HG03342 (cell line): ENCODE data around the gene GPR55.
"Not testable (repeated sequence)": the region's sequence is repeated elsewhere in the genome, so short reads cannot be mapped to it uniquely, and the experiment has no call there.

Experiments used
- ATAC-seq: cut with Tn5 transposase; IDR thresholded peaks from one replicate; pipeline ENCODE4 v1.9.1; 2021; ENCODE audit warnings: mild to moderate bottlenecking, moderate library complexity; ENCODE audit not compliant: unreplicated experiment

The GPR55 gene

GRCh38 chr2:230924470-230925341 is at the start of gene GPR55:
Gene GPR55, minus strand, starts transcription at chr2:230925242. Its CDS starts 14,280 bp downstream, at chr2:230910962.
- peak; percentile 44 for ATAC-seq

DNA sequence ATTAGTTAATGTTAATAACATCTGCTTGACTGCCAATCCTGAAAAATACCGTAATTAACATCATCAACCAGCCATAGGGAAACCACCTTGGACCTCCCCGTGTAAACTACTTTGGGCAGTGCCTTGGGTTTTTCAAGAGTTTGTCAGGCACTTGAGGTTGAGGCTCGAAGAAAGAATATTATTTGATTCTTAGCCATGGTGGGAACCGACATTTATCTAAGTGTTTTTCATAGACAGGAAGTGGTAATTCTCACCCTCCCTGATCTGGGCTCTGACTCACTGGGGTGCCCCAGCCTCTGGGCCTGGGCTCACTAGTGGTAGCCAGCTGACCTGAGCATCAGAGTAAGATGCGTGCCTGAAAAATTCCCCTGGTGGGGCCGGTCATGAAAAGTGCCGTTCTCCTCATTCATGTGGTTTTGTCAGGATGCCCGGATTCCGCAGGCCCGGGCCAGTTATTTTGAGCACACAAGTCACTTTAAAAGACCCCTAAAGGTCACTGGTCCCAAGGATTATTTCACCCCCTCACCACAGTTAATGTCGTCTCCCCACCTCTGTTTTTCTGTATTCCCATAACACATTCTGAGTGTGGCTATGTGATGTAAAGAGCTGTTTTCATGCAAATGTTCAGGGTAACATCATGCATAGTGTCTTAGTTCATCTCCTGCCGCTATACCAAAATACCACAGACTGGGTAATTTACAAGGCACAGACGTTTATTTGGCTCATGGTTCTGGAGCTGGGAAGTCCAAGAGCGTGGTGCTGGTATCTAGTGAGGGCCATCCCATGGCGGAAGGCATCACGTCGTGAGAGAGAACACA is 49.3 kb upstream of the GPR55 start:
- ATAC-seq: peak; percentile 79

GRCh38 chr2:230972046-230972445 is 47.0 kb upstream of the GPR55 start:
- ATAC-seq: no peak

DNA sequence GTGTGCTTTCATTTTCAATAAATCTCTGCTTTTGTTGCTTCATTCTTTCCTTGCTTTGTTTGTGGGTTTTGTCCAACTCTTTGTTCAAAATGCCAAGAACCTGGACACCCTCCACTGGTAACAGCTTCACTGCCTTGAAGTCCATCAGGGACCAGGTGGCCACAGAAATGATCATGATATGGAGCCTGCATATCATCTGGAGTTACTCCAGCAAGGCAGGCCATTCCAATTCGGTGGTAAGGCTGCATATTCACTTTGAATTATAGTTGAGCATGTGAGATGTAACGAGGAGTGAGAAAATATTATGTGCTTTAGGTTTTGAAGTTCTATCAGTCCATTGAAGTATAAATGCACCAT is 44.6 kb upstream of the GPR55 start:
- no peak for ATAC-seq

DNA sequence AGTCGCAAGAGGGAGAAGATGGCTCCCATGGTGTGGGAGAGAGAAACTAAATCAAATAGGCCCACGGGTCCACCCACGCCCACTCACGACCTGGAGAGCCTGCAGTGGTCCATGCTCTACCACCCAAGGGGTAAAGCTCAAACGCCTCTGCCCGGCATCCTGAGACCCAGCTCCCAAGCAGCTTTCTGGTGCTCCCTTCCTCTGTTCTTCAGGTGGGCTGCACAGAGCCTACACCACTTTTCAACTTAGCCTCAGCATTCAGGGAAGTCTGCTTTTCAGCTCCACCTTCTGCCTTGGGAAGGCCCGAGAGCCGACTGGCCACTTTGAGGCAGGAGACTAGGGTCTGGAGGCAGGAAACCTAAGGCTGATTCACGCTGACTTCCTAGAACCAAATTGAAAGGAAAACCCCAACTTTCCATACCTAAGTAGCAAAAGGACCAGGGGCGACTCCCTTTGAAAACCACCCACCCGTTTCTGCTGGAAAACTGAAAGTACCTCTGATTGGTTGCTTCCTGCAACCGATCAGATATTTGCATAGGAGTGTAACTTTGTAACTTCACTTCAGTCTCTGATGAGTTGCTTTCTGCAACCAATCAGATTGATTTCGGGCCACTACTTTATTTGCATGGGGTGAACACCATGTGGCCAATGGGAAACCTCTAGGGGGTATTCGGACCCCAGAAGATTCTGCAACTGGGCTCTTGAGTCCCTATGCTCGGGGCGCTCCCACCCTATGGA is 44.0 kb upstream of the GPR55 start:
- no peak for ATAC-seq

- ATAC-seq: not testable (repeated sequence)
These were observed 43.3 kb upstream of the GPR55 start for GRCh38 chr2:230968314-230968713.

GRCh38 chr2:230967113-230967512 is 42.1 kb upstream of the GPR55 start:
- no peak for ATAC-seq

DNA sequence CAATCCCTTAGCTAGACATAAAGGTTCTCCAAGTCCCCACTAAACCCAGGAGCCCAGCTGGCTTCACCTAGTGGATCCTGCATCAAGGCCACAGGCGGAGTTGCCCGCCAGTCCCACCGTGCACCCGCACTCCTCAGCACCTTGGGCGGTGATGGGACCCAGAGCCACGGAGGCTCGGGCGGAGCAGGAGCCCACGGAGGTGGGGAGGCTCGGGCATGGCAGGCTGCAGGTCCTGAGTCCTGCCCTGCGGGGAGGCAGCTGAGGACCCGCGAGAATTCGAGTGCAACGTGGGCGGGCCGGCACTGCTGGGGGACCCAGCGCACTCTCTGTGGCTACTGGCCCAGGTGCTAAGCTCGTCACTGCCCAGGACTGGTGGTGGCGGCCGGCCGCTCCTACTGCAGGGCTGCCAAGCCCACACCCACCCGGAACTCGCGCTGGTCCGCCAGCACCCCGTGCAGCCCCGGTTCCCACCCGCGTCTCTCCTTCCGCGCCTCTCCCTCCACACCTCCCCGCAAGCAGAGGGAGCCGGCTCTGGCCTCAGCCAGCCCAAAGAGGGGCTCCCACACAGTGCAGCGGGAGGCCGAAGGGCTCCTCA is 39.2 kb upstream of the GPR55 start:
- ATAC-seq: no peak

DNA sequence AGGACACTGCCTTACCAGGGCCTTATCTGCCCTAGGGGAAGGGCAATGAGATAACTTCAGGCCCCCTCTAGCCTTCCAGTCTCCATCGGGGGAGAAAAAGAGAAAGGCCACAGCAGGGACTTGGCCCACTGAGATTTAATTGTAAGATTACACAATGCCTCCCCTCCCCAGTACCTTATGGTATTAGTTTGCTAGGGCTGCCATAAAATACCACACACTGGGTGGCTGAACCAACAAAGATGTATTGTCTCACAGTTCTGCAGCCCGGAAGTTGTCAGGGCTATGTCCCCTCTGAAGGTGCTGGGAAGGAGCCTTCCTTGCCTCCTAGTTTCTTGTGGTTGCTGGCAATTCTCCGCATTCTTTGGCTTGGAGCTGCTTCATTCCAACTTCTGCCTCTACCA is 36.0 kb upstream of the GPR55 start:
- ATAC-seq: no peak

DNA sequence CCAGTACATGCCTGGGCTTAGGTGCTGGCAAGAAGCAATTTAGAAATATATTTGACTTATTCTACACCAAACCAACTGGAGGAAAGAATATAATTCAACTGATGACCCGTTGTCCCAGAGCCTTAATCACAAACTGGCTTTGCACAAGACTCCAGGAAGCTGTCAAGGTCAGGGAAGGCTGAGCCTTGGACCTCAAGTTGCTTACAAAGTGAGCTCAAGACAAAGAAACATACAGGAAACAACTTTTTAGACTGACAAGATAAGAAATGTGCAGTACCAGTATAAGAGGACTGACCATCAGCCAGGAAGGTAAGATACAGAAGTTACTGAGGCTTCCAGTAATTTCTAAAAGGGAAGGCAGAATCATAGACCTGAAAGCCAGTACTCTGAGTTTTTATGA is 35.0 kb upstream of the GPR55 start:
- no peak for ATAC-seq

GRCh38 chr2:230958820-230959756 is 34.0 kb upstream of the GPR55 start:
- ATAC-seq: no peak

DNA sequence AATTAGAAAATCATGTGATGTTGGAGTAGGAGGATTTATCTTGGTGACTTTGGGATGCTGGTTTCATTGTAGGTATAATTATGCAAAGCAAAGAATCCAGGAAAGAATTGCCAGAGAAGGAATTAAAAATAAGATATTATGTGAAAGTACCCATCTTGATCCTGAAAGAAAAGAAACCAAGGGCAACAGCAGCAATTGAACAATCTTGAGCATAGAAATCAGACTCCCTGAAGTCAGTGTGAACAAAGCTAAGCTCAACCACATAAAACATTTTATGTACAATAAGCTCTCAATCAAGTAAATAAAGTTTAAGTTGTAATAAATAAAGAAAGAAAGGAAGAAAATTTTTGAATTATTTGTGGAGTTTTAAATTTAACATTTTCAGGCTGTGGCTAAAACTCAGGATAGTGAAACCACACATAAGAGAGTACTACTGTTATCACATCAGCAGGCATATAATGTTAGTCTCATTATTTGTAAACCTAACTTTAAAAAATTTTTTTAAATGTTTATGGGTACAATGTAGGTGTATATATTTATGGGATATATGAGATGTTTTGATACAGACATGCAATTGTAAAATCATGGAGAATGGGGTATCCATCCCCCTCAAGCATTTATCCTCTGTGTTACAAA is 32.8 kb upstream of the GPR55 start:
- ATAC-seq: no peak

GRCh38 chr2:230956827-230957755 is 32.0 kb upstream of the GPR55 start:
- peak; percentile 62 for ATAC-seq

- ATAC-seq: no peak
These were observed 30.2 kb upstream of the GPR55 start for GRCh38 chr2:230955163-230955737.

DNA sequence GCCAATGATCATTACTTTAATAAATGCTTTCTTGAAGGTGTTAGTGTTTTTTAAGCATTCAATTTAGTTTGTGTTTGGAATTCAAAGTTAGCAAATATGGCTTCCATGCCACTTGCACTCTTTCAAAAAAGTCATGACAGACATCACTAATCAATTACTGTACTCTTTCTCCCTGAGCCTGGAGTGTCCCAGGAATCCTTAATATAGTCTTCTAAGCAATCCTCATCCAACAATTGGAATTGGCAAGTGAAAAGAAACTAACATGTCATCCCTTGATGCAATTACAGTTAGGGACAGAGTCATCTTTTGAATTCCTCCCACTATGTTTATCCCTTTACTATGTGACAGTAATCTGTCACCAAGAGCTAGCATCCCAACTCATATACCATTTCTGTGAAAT is 29.7 kb upstream of the GPR55 start:
- ATAC-seq: no peak

DNA sequence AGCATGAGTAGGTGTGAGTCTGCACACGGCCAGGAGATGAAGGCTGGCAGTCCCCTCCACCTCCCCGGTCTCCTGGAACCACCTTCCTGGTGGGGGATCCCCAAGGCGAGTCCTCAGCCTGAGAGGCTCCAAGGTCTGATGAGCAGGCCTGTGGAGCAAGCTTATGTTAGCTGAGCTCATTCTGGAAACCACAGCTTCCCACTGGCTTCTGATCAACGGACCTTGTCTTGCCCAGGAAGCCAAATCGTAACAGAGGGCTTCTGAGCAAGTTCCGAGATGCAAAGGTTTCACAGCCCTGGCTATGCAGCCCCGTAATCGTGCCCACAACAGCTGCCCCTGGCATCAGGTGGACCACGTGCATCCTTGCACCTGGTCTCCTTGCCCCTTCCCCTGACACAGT is 28.8 kb upstream of the GPR55 start:
- no peak for ATAC-seq

GRCh38 chr2:230952226-230952956 is 27.3 kb upstream of the GPR55 start:
- no peak for ATAC-seq
